ENCODE results near the gene S100A12.

DNA sequence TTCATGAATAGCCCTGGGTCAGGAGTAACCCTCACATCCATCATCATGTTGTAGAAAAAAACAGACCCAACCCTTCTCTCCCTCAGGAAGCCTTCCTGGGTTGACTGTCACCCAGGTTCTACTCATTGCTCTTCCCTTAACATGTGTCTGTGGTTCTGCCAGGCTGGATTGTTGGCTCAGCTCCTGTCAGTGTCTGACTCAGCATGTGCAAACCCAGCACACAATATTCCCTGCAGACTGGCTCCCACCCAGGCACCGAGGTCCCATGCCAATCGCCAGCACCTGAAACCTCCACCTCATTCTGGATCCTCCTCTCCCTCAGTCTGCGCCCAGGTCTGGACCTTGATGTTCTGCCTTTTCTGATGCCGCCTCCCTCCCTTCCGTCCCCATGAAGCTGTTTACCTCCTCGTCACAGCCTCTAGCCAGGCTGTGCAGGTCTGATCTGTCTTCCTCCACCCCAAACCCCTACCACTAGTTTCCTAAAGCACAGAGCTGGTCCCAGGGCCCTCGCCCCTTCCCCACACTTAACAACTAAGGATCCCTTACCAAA, 19.8 kb upstream of the S100A12 start:
- TF ChIP-seq, protein P1, sequence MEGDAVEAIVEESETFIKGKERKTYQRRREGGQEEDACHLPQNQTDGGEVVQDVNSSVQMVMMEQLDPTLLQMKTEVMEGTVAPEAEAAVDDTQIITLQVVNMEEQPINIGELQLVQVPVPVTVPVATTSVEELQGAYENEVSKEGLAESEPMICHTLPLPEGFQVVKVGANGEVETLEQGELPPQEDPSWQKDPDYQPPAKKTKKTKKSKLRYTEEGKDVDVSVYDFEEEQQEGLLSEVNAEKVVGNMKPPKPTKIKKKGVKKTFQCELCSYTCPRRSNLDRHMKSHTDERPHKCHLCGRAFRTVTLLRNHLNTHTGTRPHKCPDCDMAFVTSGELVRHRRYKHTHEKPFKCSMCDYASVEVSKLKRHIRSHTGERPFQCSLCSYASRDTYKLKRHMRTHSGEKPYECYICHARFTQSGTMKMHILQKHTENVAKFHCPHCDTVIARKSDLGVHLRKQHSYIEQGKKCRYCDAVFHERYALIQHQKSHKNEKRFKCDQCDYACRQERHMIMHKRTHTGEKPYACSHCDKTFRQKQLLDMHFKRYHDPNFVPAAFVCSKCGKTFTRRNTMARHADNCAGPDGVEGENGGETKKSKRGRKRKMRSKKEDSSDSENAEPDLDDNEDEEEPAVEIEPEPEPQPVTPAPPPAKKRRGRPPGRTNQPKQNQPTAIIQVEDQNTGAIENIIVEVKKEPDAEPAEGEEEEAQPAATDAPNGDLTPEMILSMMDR (IDR thresholded peaks at IDR 0.05): no peak
- no peak for TF ChIP-seq POLR2A (IDR thresholded peaks at IDR 0.05)
- TF ChIP-seq POLR2AphosphoS5 (IDR thresholded peaks at IDR 0.05): no peak
